Glutamatergic neuron (in vitro differentiated cells): ENCODE data around the gene PPEF1. TPM values are rescaled to one million over a fixed set of nuclear protein-coding genes. Genes with fewer than 3 reads are reported as not detected.

Source experiments
- DNase-seq: peaks from one replicate; pipeline ENCODE4 v3.0.0; 2022
- H3K27ac Mint-ChIP-seq: one replicate; pipeline ENCODE4 v1.8.0; 2020; ENCODE audit warnings: mild to moderate bottlenecking, mixed read lengths, inconsistent platforms; ENCODE audit not compliant: unreplicated experiment
- H3K27me3 Mint-ChIP-seq: one replicate; pipeline ENCODE4 v1.8.0; 2020; ENCODE audit warnings: mild to moderate bottlenecking, moderate library complexity, mixed read lengths, inconsistent platforms; ENCODE audit not compliant: unreplicated experiment
- H3K36me3 Mint-ChIP-seq: one replicate; pipeline ENCODE4 v1.8.0; 2020; ENCODE audit warnings: mild to moderate bottlenecking, mixed read lengths, inconsistent platforms; ENCODE audit not compliant: unreplicated experiment
- H3K4me1 Mint-ChIP-seq: one replicate; pipeline ENCODE4 v1.8.0; 2020; ENCODE audit warnings: mild to moderate bottlenecking, low read depth, mixed read lengths, inconsistent platforms; ENCODE audit not compliant: unreplicated experiment
- H3K4me3 Mint-ChIP-seq: one replicate; pipeline ENCODE4 v1.8.0; 2020; ENCODE audit warnings: mild to moderate bottlenecking, mixed read lengths, inconsistent platforms; ENCODE audit not compliant: unreplicated experiment
- H3K9me3 Mint-ChIP-seq: one replicate; pipeline ENCODE4 v1.8.0; 2020; ENCODE audit warnings: mild to moderate bottlenecking, moderate library complexity, mixed read lengths, inconsistent platforms; ENCODE audit not compliant: unreplicated experiment
- total RNA-seq: library from RNA; stranded (reverse); fragmentation: NEBNext Ultra II Directional; extraction: Animal tissue kit (Norgen Biotek cat#: 25700); gene quantifications from one replicate; pipeline ENCODE4 v1.2.1, GENCODE V29; 2021; ENCODE audit not compliant: unreplicated experiment
- TF ChIP-seq, protein P1 (sequence below): fragments of 200-600 bp; sonication (generic); IDR thresholded peaks from one replicate; pipeline ENCODE4 v1.5.0; 2021; ENCODE audit not compliant: partially characterized antibody, unreplicated experiment

PPEF1 gene
- total RNA-seq, 1 donor from 2014 or later = 3.9 TPM

DNA sequence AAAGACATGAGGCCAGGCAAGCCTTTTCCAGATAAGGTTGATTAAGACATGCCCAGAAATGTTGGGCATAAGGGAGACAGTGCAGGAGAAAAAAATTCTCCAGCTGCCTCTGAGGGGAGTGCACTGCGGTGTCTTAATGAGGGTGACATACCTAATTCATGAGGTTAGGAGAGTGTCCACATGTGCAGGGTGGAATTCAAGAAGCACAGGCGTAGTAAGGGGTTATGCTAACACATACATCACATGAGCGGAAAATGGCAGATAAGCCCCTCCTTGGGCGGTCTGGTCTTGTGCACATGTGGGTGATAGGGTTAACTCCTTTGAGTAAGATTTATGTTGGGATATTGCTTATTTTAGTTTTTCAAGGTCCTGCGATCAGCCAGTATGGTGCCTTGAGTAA lies 154.1 kb downstream of the PPEF1 start:
- Mint-ChIP-seq H3K36me3 (no peaks in the 10 kb centered on the region), H3K4me3 (no peak overlapping the region), H3K4me1 (peaks cover under 1% of the 10 kb centered on the region), H3K27ac (no peak overlapping the region), H3K27me3 (peaks cover 1% of the 10 kb centered on the region), H3K9me3 (no peaks in the 10 kb centered on the region)
- no peak for DNase-seq
- TF ChIP-seq, protein P1, sequence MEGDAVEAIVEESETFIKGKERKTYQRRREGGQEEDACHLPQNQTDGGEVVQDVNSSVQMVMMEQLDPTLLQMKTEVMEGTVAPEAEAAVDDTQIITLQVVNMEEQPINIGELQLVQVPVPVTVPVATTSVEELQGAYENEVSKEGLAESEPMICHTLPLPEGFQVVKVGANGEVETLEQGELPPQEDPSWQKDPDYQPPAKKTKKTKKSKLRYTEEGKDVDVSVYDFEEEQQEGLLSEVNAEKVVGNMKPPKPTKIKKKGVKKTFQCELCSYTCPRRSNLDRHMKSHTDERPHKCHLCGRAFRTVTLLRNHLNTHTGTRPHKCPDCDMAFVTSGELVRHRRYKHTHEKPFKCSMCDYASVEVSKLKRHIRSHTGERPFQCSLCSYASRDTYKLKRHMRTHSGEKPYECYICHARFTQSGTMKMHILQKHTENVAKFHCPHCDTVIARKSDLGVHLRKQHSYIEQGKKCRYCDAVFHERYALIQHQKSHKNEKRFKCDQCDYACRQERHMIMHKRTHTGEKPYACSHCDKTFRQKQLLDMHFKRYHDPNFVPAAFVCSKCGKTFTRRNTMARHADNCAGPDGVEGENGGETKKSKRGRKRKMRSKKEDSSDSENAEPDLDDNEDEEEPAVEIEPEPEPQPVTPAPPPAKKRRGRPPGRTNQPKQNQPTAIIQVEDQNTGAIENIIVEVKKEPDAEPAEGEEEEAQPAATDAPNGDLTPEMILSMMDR = no peak

- Mint-ChIP-seq H3K4me1 (no peaks in the 10 kb centered on the region), H3K27me3 (peaks cover 1% of the 10 kb centered on the region), H3K36me3 (no peaks in the 10 kb centered on the region), H3K27ac (no peak overlapping the region), H3K9me3 (no peaks in the 10 kb centered on the region), H3K4me3 (no peak overlapping the region)
- TF ChIP-seq, protein P1 = no peak
- DNase-seq = no peak
Observed at GRCh38 chrX:18864390-18864920, 157.0 kb downstream of the PPEF1 start.

DNA sequence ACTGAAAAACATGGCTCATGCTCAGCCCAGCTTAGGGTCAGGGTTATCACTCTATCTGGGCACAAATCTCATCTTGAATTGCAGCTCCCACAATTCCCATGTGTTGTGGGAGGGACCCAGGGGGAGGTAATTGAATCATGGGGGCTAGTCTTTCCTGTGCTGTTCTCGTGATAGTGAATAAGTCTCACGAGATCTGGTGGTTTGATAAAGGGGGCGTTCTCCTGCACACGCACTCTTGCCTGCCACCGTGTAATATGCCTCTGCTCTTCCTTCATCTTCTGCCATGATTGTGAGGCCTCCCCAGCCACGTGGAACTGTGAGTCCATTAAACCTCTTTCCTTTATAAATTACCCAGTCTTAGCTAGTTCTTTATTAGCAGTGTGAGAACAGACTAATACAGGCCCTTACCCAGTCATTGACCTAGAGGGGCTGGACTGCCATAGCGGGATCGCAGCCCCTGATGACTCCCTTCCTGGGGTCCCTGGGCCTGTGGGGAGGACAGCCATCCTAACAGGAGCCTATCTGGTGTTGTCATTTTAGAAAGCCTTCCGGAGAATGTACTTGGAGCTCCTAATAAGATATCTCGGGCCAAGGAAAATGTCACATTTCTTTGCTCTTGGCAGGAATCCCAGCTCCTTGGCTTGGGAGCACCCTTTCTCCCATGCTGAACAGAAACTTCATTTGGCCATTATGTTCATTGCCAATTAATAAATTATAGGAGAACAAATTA lies 163.9 kb downstream of the PPEF1 start:
- TF ChIP-seq, protein P1 = no peak
- H3K36me3 Mint-ChIP-seq = no peaks in the 10 kb centered on the region
- no peak for DNase-seq
- no peak overlapping the region for H3K4me3 Mint-ChIP-seq
- no peaks in the 10 kb centered on the region for H3K9me3 Mint-ChIP-seq
- peaks cover 2% of the 10 kb centered on the region for H3K4me1 Mint-ChIP-seq
- no peaks in the 10 kb centered on the region for H3K27me3 Mint-ChIP-seq
- no peak overlapping the region for H3K27ac Mint-ChIP-seq

- DNase-seq = no peak
- TF ChIP-seq, protein P1 = no peak
- Mint-ChIP-seq H3K27me3 (no peaks in the 10 kb centered on the region), H3K36me3 (no peaks in the 10 kb centered on the region), H3K9me3 (no peaks in the 10 kb centered on the region), H3K4me1 (peaks cover 2% of the 10 kb centered on the region), H3K4me3 (no peak overlapping the region), H3K27ac (no peak overlapping the region)
Observed at GRCh38 chrX:18871970-18872369, 164.5 kb downstream of the PPEF1 start.

GRCh38 chrX:18872621-18873020 lies 165.2 kb downstream of the PPEF1 start:
- no peaks in the 10 kb centered on the region for H3K36me3 Mint-ChIP-seq
- no peaks in the 10 kb centered on the region for H3K9me3 Mint-ChIP-seq
- no peaks in the 10 kb centered on the region for H3K27me3 Mint-ChIP-seq
- H3K4me3 Mint-ChIP-seq = no peak overlapping the region
- H3K27ac Mint-ChIP-seq = no peak overlapping the region
- peaks cover 2% of the 10 kb centered on the region for H3K4me1 Mint-ChIP-seq
- no peak for DNase-seq
- TF ChIP-seq, protein P1 = no peak
